GM23248 (cell line): ENCODE data around the gene ZNF418. TPM values are rescaled to one million over a fixed set of nuclear protein-coding genes. Genes with fewer than 3 reads are reported as not detected.
A peak's percentile ranks its signal among the peaks of the same experiment; 100 is the strongest.
"Not testable (repeated sequence)": the region's sequence is repeated elsewhere in the genome, so short reads cannot be mapped to it uniquely, and the experiment has no call there.

Source experiments
- DNase-seq: peaks from one replicate; pipeline ENCODE4 v3.0.0-alpha.2; 2015
- H2AFZ ChIP-seq: fragments of 200-600 bp; sonication (generic); 2 replicates; pipeline ENCODE4 v1.6.1; 2016; ENCODE audit warnings: antibody characterized with exemption
- H3F3A ChIP-seq: fragments of 200-600 bp; sonication (generic); 2 replicates; pipeline ENCODE4 v1.6.1; 2016; ENCODE audit warnings: mild to moderate bottlenecking, antibody characterized with exemption, mixed run types; ENCODE audit not compliant: insufficient read depth
- H3K27ac ChIP-seq: fragments of 200-600 bp; sonication (generic); 2 replicates; pipeline ENCODE4 v1.5.1; 2016; ENCODE audit warnings: mild to moderate bottlenecking
- H3K27me3 ChIP-seq: fragments of 200-600 bp; sonication (generic); replicated peaks from 2 replicates; pipeline ENCODE4 v1.6.1; 2016; ENCODE audit warnings: mild to moderate bottlenecking; ENCODE audit not compliant: insufficient read depth
- H3K36me3 ChIP-seq: fragments of 200-600 bp; sonication (generic); 2 replicates; pipeline ENCODE4 v1.6.1; 2016; ENCODE audit warnings: low read depth, mild to moderate bottlenecking
- H3K4me1 ChIP-seq: fragments of 200-600 bp; sonication (generic); 2 replicates; pipeline ENCODE4 v1.6.1; 2016; ENCODE audit warnings: mild to moderate bottlenecking; ENCODE audit not compliant: insufficient read depth
- H3K4me2 ChIP-seq: fragments of 200-600 bp; sonication (generic); one replicate; pipeline ENCODE4 v1.6.1; 2016; ENCODE audit warnings: mild to moderate bottlenecking; ENCODE audit not compliant: unreplicated experiment
- H3K4me3 ChIP-seq: fragments of 200-600 bp; sonication (generic); 2 replicates; pipeline ENCODE4 v1.5.1; 2016; ENCODE audit warnings: mild to moderate bottlenecking
- H3K79me2 ChIP-seq: fragments of 200-600 bp; sonication (generic); 2 replicates; pipeline ENCODE4 v1.6.1; 2016; ENCODE audit warnings: mild to moderate bottlenecking; ENCODE audit not compliant: insufficient read depth
- H3K9ac ChIP-seq: fragments of 200-600 bp; sonication (generic); 2 replicates; pipeline ENCODE4 v1.6.1; 2016; ENCODE audit warnings: mild to moderate bottlenecking
- H3K9me2 ChIP-seq: fragments of 200-600 bp; sonication (generic); 2 replicates; pipeline ENCODE4 v1.6.1; 2016; ENCODE audit warnings: mixed run types, mild to moderate bottlenecking, moderate library complexity; ENCODE audit not compliant: insufficient read depth
- H3K9me3 ChIP-seq: fragments of 200-600 bp; sonication (generic); one replicate; pipeline ENCODE4 v1.6.1; 2017; ENCODE audit warnings: low read depth
- H4K20me1 ChIP-seq: fragments of 200-600 bp; sonication (generic); 2 replicates; pipeline ENCODE4 v1.6.0; 2016; ENCODE audit not compliant: insufficient read depth
- EZH2 ChIP-seq: fragments of 200-600 bp; sonication (generic); IDR thresholded peaks from 2 replicates; pipeline ENCODE4 v1.6.1; 2018; ENCODE audit warnings: antibody characterized with exemption, mild to moderate bottlenecking; ENCODE audit not compliant: insufficient read depth, poor library complexity, severe bottlenecking
- EZH2phosphoT487 ChIP-seq: fragments of 200-600 bp; sonication (generic); IDR thresholded peaks from 2 replicates; pipeline ENCODE4 v1.6.1; 2018; ENCODE audit warnings: antibody characterized with exemption, moderate library complexity, mild to moderate bottlenecking, low read depth; ENCODE audit not compliant: insufficient read depth
- WGBS, 2 experiments: methylation state at CpG; one replicate each; pipeline ENCODE4 v1.1.6; 2015 to 2017; ENCODE audit warnings: low lambda C conversion rate in 2 of 2, low coverage in 1 of 2; ENCODE audit errors: missing lambda C conversion rate in 2 of 2; 5-methylcytosine and 5-hydroxymethylcytosine counted together
- in situ Hi-C: fragments of 300-500 bp; cut with MboI; formaldehyde crosslinking; loops from 2 replicates; pipeline ENCODE4 v1.15.0; 2020
- polyA plus RNA-seq: library from polyadenylated mRNA; unstranded; fragments of >200 nt; fragmentation: Nextera tagmentation; extraction: Ambion mirVana; gene quantifications from 2 replicates; pipeline ENCODE4 v1.2.1, GENCODE V29; 2016
- total RNA-seq: library from RNA; depleted of rRNA; stranded (reverse); fragments of >200 nt; shearing (Covaris generic); gene quantifications from 2 replicates; pipeline ENCODE4 v1.2.3, GENCODE V29; 2014

Gene ZNF418
- total and polyA plus RNA-seq, 2 experiments from 2014 or later, result 1.0 to 2.6 TPM

- in situ Hi-C loops, result no loop called here
- H3K36me3 ChIP-seq, result peaks cover 13% of the 10 kb centered on the region; the same call in 1 of the 2 replicates
- 81 to 84% methylated on average over 12 of the region's 12 CpGs for WGBS, 2 experiments
- no peaks in the 10 kb centered on the region for H4K20me1 ChIP-seq
- H3F3A ChIP-seq, result 0 out of 2 replicates have a peak, but pooled peaks cover 12% of the 10 kb centered on the region
- peak overlapping the region; percentile 100 for H2AFZ ChIP-seq
- H3K9ac ChIP-seq, result no peak overlapping the region
- H3K27me3 ChIP-seq, result no peaks in the 10 kb centered on the region
- DNase-seq, result no peak
- peaks cover 56% of the 10 kb centered on the region for H3K79me2 ChIP-seq
- H3K4me1 ChIP-seq, result peaks cover 6% of the 10 kb centered on the region; the same call in 1 of the 2 replicates
- H3K4me2 ChIP-seq, result no peak overlapping the region
- H3K9me2 ChIP-seq, result no peaks in the 10 kb centered on the region
- H3K4me3 ChIP-seq, result peak overlapping the region; percentile 98
- no peaks in the 10 kb centered on the region for H3K9me3 ChIP-seq
- H3K27ac ChIP-seq, result no peak overlapping the region
- TF ChIP-seq EZH2 (no peak), EZH2phosphoT487 (no peak)
Observed at GRCh38 chr19:57935731-57936130, 529 bp upstream of the ZNF418 start.

GRCh38 chr19:57927587-57927986 is 7.6 kb downstream of the ZNF418 start:
- Histone ChIP-seq H3K79me2 (peaks cover 25% of the 10 kb centered on the region), H4K20me1 (no peaks in the 10 kb centered on the region), H3K36me3 (peaks cover 24% of the 10 kb centered on the region), H3K9ac (no peak overlapping the region), H3K9me3 (no peaks in the 10 kb centered on the region), H3F3A (no peaks in the 10 kb centered on the region), H3K4me3 (no peak overlapping the region), H3K27me3 (no peaks in the 10 kb centered on the region), H3K27ac (no peak overlapping the region), H3K4me1 (no peaks in the 10 kb centered on the region), H3K9me2 (no peaks in the 10 kb centered on the region), H2AFZ (no peak overlapping the region), H3K4me2 (no peak overlapping the region)
- 89% methylated on average over 4 of the region's 4 CpGs for WGBS, 2 experiments
- TF ChIP-seq EZH2phosphoT487 (no peak), EZH2 (no peak)
- no peak for DNase-seq
- in situ Hi-C loops, result no loop called here

GRCh38 chr19:57916168-57916995 is 18.8 kb downstream of the ZNF418 start, which contains the start of gene ZNF417:
Gene ZNF417, minus strand, starts transcription at chr19:57916592. Its CDS starts 181 bp downstream, at chr19:57916411.
- H3K36me3 ChIP-seq, H4K20me1 ChIP-seq, in situ Hi-C loops, H3F3A ChIP-seq, H3K27me3 ChIP-seq, H3K9me2 ChIP-seq, H3K9me3 ChIP-seq: not testable (repeated sequence)
- 1% methylated on average over 36 to 51 of the region's 51 CpGs for WGBS, 2 experiments
- H3K4me2 ChIP-seq, result peak within 1 kb of the TSS; percentile 85
- H3K27ac ChIP-seq, result peak within 1 kb of the TSS; percentile 52
- H3K79me2 ChIP-seq, result peaks cover 42% of the 10 kb centered on the region
- H3K4me1 ChIP-seq, result peaks cover 12% of the 10 kb centered on the region
- peak within 1 kb of the TSS; percentile 96 for H3K9ac ChIP-seq
- H3K4me3 ChIP-seq, result peak within 1 kb of the TSS; percentile 95
- DNase-seq, result peak; percentile 97
- H2AFZ ChIP-seq, result peak within 1 kb of the TSS; percentile 78

- Histone ChIP-seq H3K4me3 (no peak overlapping the region), H3K36me3 (no peaks in the 10 kb centered on the region), H3F3A (0 out of 2 replicates have a peak, but pooled peaks cover 7% of the 10 kb centered on the region), H3K79me2 (peaks cover 51% of the 10 kb centered on the region), H3K9ac (no peak overlapping the region), H3K9me3 (no peaks in the 10 kb centered on the region), H3K4me2 (no peak overlapping the region), H3K27ac (no peak overlapping the region), H3K27me3 (no peaks in the 10 kb centered on the region), H3K4me1 (peaks cover 12% of the 10 kb centered on the region), H2AFZ (no peak overlapping the region), H4K20me1 (no peaks in the 10 kb centered on the region), H3K9me2 (no peaks in the 10 kb centered on the region)
- no peak for DNase-seq
- no peak for TF ChIP-seq EZH2phosphoT487
- TF ChIP-seq EZH2, result no peak
- 98% methylated on average over 3 of the region's 3 CpGs for WGBS, 2 experiments
- in situ Hi-C loops, result no loop called here
Observed at GRCh38 chr19:57914531-57914930, 20.7 kb downstream of the ZNF418 start.

- Histone ChIP-seq H3K9me2 (no peaks in the 10 kb centered on the region), H2AFZ (no peak overlapping the region), H3K4me3 (no peak overlapping the region), H3K27ac (no peak overlapping the region), H3K9me3 (no peaks in the 10 kb centered on the region), H3K4me1 (peaks cover 4% of the 10 kb centered on the region; the same call in 1 of the 2 replicates), H3K36me3 (0 out of 2 replicates have a peak, but pooled peaks cover 5% of the 10 kb centered on the region), H3F3A (no peaks in the 10 kb centered on the region), H3K4me2 (no peak overlapping the region), H3K9ac (no peak overlapping the region), H3K27me3 (no peaks in the 10 kb centered on the region), H3K79me2 (peaks cover 37% of the 10 kb centered on the region), H4K20me1 (no peaks in the 10 kb centered on the region)
- TF ChIP-seq EZH2phosphoT487, result no peak
- no peak for TF ChIP-seq EZH2
- WGBS, 2 experiments, result 93 to 97% methylated on average over 3 of the region's 3 CpGs
- no peak for DNase-seq
- in situ Hi-C loops, result no loop called here
Observed at GRCh38 chr19:57907394-57907793, 27.8 kb downstream of the ZNF418 start.
